Activated naive CD8-positive, alpha-beta T cell treated with anti-CD3 and anti-CD28 coated beads, Interleukin-2, amount 50 U/mL, for 24 hours (primary cell): ENCODE data around the gene TBC1D5.

Experiments used
- ATAC-seq: fragments of 150-1000 bp; cut with Tn5 transposase; one replicate; pipeline ENCODE4 v1.10.0; 2021
- DNase-seq: peaks from one replicate; pipeline ENCODE4 v3.0.0; 2021
- H3K27ac Mint-ChIP-seq: one replicate; pipeline ENCODE4 v1.8.0; 2021; ENCODE audit warnings: mild to moderate bottlenecking, mixed read lengths
- H3K27me3 Mint-ChIP-seq: one replicate; pipeline ENCODE4 v1.8.0; 2021; ENCODE audit warnings: mixed read lengths
- H3K36me3 Mint-ChIP-seq: one replicate; pipeline ENCODE4 v1.8.0; 2021; ENCODE audit warnings: low read depth, mixed read lengths
- H3K4me1 Mint-ChIP-seq: one replicate; pipeline ENCODE4 v1.8.0; 2021; ENCODE audit warnings: mixed read lengths
- H3K4me3 Mint-ChIP-seq: one replicate; pipeline ENCODE4 v1.8.0; 2021; ENCODE audit warnings: mild to moderate bottlenecking, moderate library complexity, mixed read lengths
- H3K9me3 Mint-ChIP-seq: one replicate; pipeline ENCODE4 v1.8.0; 2021; ENCODE audit warnings: mixed read lengths

Gene TBC1D5

DNA sequence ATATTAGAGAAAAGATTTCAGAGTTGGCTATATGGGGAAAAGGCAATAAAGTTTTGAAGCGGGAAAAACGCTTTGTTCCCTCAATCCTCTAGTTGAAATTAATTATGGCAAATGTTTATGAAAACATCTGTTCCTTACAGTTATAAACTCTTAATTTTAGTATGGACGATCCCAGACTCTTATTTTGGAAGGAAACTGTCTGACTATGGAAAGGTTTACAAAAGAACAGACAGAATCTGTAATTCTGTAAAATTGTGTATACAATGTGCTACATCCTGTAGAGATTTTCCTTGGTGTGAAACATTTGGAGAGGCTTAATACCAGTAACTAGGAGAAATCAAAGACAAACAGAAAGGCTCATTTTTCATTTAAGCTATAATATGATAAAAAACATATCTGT, 311.8 kb downstream of the TBC1D5 start:
- Mint-ChIP-seq H3K4me1 (no peaks in the 10 kb centered on the region), H3K27me3 (no peaks in the 10 kb centered on the region), H3K27ac (no peak overlapping the region), H3K9me3 (no peaks in the 10 kb centered on the region), H3K36me3 (peaks cover 5% of the 10 kb centered on the region), H3K4me3 (no peak overlapping the region)
- no peak for DNase-seq
- no peak for ATAC-seq

DNA sequence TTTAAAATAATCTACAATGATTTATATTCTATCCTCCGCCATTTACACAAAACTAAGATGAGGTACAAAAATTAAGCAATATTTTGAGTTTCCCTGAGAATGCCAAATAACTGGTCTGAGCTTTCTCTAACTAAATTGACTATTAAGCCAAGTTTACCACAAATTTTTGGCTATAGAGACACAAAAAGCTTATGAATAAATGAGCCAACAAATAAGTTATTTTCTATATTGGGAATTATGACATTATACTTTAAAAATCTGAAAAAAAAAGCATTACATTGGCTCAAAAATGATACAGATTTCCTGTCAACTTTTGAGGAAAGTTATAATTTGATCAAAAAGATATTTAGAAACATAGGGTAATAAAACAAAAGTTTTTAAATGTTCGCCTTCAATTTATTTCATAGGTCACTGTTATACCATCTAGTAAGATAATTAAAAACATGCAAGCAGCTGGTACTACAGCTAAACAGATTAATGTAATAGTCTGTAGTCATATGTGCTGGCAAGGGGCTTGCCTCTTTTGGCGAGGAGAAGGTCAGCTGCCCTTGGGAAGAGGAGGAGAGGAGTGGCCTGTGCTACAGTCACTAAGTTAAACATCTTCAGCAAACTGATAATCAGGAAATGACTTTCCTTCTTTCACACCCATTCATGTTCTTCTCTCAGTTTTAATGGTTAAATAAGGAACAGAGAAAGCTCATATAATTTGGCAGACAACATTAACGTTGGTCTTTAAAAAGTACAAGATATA, 318.5 kb downstream of the TBC1D5 start:
- no peak for ATAC-seq
- Mint-ChIP-seq H3K36me3 (peaks cover 3% of the 10 kb centered on the region), H3K9me3 (no peaks in the 10 kb centered on the region), H3K4me1 (no peaks in the 10 kb centered on the region), H3K27ac (no peak overlapping the region), H3K4me3 (no peak overlapping the region), H3K27me3 (no peaks in the 10 kb centered on the region)
- no peak for DNase-seq

GRCh38 chr3:17422636-17423035, 319.8 kb downstream of the TBC1D5 start:
- H3K27me3 Mint-ChIP-seq, result no peaks in the 10 kb centered on the region
- no peaks in the 10 kb centered on the region for H3K4me1 Mint-ChIP-seq
- ATAC-seq (no peak), DNase-seq (no peak)
- no peaks in the 10 kb centered on the region for H3K9me3 Mint-ChIP-seq
- H3K36me3 Mint-ChIP-seq, result no peaks in the 10 kb centered on the region
- H3K27ac Mint-ChIP-seq, result no peak overlapping the region
- H3K4me3 Mint-ChIP-seq, result no peak overlapping the region

GRCh38 chr3:17420668-17421067, 321.8 kb downstream of the TBC1D5 start:
- H3K27ac Mint-ChIP-seq, result no peak overlapping the region
- H3K36me3 Mint-ChIP-seq, result no peaks in the 10 kb centered on the region
- H3K27me3 Mint-ChIP-seq, result no peaks in the 10 kb centered on the region
- ATAC-seq (no peak), DNase-seq (no peak)
- no peaks in the 10 kb centered on the region for H3K4me1 Mint-ChIP-seq
- no peaks in the 10 kb centered on the region for H3K9me3 Mint-ChIP-seq
- no peak overlapping the region for H3K4me3 Mint-ChIP-seq

DNA sequence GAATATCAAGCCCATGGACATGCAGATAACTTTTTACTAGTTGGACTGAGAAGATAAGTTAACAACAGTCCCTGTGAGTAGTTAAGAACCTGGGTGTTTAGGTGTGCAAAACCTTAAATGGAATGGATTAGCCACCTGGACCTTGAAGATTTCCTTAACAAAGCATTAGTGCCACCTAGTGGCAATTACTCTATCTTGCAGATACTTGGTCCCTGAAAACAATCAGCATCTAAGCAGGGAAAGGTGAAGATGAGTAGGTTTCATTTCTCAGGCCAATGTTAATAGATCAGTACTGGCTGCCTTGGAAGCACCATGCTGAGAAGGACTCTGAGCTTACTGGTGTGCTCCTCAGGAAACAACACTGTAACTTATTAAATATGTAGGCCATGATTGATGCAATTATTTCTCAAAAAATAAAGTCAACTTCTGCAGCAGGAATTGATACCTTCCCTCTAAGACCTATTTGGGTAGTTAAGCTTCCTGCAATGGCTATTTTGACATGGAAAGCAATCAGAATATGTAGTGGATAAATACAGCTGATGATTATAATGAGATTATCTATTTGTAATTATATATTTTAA, 329.4 kb downstream of the TBC1D5 start:
- ATAC-seq (peak; percentile 28), DNase-seq (no peak)
- H3K9me3 Mint-ChIP-seq, result no peaks in the 10 kb centered on the region
- H3K36me3 Mint-ChIP-seq, result no peaks in the 10 kb centered on the region
- H3K27ac Mint-ChIP-seq, result no peak overlapping the region
- no peak overlapping the region for H3K4me3 Mint-ChIP-seq
- H3K4me1 Mint-ChIP-seq, result no peaks in the 10 kb centered on the region
- H3K27me3 Mint-ChIP-seq, result no peaks in the 10 kb centered on the region

GRCh38 chr3:17411157-17411877, 331.1 kb downstream of the TBC1D5 start:
- Mint-ChIP-seq H3K9me3 (no peaks in the 10 kb centered on the region), H3K36me3 (no peaks in the 10 kb centered on the region), H3K27ac (no peak overlapping the region), H3K4me3 (no peak overlapping the region), H3K4me1 (no peaks in the 10 kb centered on the region), H3K27me3 (no peaks in the 10 kb centered on the region)
- no peak for DNase-seq
- no peak for ATAC-seq

DNA sequence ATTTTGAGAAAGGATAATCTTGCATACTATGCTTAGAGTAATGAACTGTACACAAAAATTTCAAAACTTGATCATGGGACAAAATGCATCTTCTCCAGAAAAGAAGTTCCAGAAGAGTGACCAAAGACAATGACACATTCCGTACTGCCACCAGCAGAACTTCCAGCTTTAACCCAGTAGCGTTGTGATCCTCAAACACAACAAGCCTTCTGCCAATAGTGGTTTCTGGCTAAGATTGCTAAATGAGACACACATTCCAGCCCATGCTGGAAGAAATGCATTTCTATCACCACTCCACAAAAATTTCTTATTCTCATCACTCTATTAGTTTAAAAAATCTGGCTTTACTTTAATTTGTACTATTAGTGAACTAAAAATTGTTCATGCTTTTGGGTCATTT, 334.9 kb downstream of the TBC1D5 start:
- Mint-ChIP-seq H3K36me3 (peaks cover 4% of the 10 kb centered on the region), H3K27me3 (no peaks in the 10 kb centered on the region), H3K9me3 (no peaks in the 10 kb centered on the region), H3K4me1 (no peaks in the 10 kb centered on the region), H3K4me3 (no peak overlapping the region), H3K27ac (no peak overlapping the region)
- ATAC-seq (no peak), DNase-seq (no peak)

DNA sequence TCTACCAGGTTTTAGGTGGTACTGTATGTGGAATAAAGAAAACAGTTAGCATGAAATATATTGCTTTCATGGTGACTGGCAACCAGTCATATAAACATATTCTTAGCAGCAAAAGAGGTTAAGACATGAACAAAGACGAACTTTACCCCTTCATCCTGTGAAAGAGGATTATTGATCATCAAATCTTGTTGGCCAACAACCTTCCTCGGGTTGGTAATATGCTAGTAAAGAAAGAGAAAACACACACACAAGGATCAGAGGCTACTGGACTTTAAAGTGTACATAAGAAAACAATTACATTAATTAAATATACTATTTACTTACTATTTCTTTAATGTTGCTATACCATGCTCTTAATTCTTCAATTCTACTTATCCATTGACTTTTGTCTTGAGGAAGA, 337.9 kb downstream of the TBC1D5 start:
- H3K9me3 Mint-ChIP-seq, result no peaks in the 10 kb centered on the region
- H3K27me3 Mint-ChIP-seq, result no peaks in the 10 kb centered on the region
- ATAC-seq (no peak), DNase-seq (no peak)
- no peaks in the 10 kb centered on the region for H3K4me1 Mint-ChIP-seq
- no peak overlapping the region for H3K27ac Mint-ChIP-seq
- H3K4me3 Mint-ChIP-seq, result no peak overlapping the region
- peaks cover 7% of the 10 kb centered on the region for H3K36me3 Mint-ChIP-seq

- ATAC-seq (no peak), DNase-seq (no peak)
- Mint-ChIP-seq H3K27ac (no peak overlapping the region), H3K9me3 (no peaks in the 10 kb centered on the region), H3K36me3 (peaks cover 11% of the 10 kb centered on the region), H3K4me3 (no peak overlapping the region), H3K4me1 (no peaks in the 10 kb centered on the region), H3K27me3 (no peaks in the 10 kb centered on the region)
Measured at GRCh38 chr3:17402442-17402841, 340.0 kb downstream of the TBC1D5 start.

DNA sequence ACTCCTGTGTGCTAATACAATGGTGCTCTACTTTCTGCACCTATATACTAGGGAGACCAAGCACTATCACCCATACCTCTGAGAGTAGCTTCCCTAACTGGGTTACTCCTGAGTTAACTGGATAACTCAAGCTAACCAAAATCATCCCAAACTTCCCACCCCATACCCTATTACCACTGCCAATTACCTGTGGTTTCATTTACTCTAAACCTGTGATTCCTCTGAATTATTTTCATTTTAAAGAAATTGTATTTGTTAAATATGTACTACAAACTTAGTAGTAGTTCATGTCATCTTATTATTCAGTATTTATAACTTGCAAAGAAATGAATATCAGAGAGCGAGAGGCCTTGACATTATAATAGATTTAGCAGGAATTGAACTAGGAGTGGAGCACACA, 340.5 kb downstream of the TBC1D5 start:
- H3K27ac Mint-ChIP-seq, result no peak overlapping the region
- H3K4me1 Mint-ChIP-seq, result no peaks in the 10 kb centered on the region
- no peak overlapping the region for H3K4me3 Mint-ChIP-seq
- H3K9me3 Mint-ChIP-seq, result no peaks in the 10 kb centered on the region
- DNase-seq (no peak), ATAC-seq (no peak)
- H3K27me3 Mint-ChIP-seq, result no peaks in the 10 kb centered on the region
- H3K36me3 Mint-ChIP-seq, result peaks cover 14% of the 10 kb centered on the region

DNA sequence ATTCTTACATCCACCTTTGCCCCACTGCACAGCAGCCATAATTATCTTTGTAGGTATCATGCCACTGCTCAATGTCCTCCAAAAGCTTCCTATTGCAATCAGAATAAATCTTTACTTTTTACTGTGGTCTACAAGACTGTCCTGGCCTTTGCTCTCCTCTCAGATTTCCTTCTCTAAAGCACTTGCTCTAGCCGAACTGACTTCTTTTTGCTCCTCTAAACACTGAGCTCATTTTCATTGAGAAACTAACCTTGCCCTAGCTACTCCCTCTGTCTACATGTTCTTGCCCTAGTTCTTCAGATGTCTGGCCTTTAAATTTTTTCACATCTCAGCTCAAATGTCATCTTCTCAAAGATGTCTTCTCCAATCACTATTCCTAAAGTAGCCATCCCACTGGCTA, 342.8 kb downstream of the TBC1D5 start:
- Mint-ChIP-seq H3K4me3 (no peak overlapping the region), H3K9me3 (no peaks in the 10 kb centered on the region), H3K36me3 (peaks cover 19% of the 10 kb centered on the region), H3K27me3 (no peaks in the 10 kb centered on the region), H3K27ac (no peak overlapping the region), H3K4me1 (peaks cover 3% of the 10 kb centered on the region)
- no peak for DNase-seq
- no peak for ATAC-seq

DNA sequence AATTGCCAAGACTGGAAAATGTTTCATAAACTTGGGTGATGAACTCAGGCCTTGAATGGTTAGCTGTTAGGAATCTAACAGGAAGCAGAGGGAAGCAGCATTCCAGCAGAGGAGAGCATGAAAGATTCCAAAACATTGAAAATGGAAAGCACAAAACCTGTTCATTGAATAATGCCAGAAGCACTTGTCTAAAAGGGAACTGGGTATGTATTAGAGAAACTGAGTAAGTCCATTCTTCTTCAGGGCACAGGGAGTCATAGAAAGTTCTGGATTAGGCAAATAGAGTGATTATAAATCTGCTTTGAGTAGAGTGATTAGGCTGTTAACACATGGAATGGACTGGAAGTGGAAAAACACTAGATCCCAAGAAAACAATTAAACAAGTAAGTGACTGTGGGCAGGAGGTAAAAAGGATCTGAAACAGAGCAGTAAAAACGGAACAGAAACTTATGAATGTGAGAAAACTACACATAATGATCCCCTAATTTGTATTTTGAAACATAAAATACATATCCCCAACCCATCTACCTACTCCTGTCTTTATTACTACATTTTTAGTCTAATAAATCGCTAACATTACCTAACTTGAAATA, 343.4 kb downstream of the TBC1D5 start:
- DNase-seq (no peak), ATAC-seq (no peak)
- no peaks in the 10 kb centered on the region for H3K27me3 Mint-ChIP-seq
- no peak overlapping the region for H3K27ac Mint-ChIP-seq
- H3K36me3 Mint-ChIP-seq, result peaks cover 17% of the 10 kb centered on the region
- no peaks in the 10 kb centered on the region for H3K9me3 Mint-ChIP-seq
- peaks cover 4% of the 10 kb centered on the region for H3K4me1 Mint-ChIP-seq
- no peak overlapping the region for H3K4me3 Mint-ChIP-seq

DNA sequence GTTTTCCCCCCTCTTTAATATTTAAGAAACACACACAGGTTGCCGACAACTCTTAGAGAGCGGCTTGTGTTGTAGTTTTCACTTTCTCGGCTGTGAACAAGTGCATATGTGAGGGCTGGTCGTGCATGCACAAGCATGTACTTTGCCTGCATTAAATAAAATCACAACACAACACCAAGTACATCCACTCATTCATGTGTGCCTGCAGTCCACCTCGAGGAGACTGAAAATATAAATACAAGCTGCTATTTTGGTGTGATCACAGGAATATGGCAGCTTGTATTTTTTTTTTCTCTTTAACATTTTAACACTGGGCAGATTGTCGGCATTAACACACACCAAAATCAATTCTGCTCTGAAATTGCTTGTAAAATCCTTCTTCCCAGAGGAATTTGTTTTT, 346.4 kb downstream of the TBC1D5 start:
- peaks cover 34% of the 10 kb centered on the region for H3K36me3 Mint-ChIP-seq
- H3K27me3 Mint-ChIP-seq, result no peaks in the 10 kb centered on the region
- H3K4me1 Mint-ChIP-seq, result peaks cover 4% of the 10 kb centered on the region
- no peak for ATAC-seq
- no peak for DNase-seq
- no peak overlapping the region for H3K27ac Mint-ChIP-seq
- H3K4me3 Mint-ChIP-seq, result no peak overlapping the region
- no peaks in the 10 kb centered on the region for H3K9me3 Mint-ChIP-seq

DNA sequence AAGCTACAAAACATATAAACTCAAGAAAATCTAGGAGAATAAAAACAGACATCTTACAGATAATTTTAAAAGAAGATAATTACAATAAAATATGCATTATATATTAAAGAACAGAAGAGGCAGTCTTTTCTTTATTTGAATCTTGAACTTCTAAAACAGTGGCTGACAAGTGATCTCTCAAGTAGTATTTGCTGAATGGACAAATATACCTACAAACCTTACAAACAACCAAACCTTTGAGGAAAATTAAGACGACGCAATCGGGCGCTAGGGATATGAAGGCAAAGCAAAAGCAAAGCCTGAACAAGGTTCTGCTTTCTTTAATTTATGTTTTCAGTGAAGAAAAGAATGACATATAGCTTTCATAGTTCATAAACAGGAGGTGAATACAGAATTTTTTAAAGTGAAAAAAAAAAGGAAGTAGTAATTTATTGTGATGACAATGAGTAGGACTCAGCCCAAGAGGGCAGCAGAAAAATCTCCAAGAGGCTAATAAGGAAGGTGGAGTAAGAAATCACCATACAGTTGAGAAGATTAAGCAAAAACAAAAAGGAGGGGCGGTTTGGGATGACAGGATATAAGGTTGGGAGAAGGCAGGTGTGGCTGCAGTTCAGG, 347.8 kb downstream of the TBC1D5 start:
- no peak for DNase-seq
- H3K9me3 Mint-ChIP-seq, result no peaks in the 10 kb centered on the region
- no peak overlapping the region for H3K4me3 Mint-ChIP-seq
- H3K4me1 Mint-ChIP-seq, result peaks cover 4% of the 10 kb centered on the region
- no peak overlapping the region for H3K27ac Mint-ChIP-seq
- peaks cover 39% of the 10 kb centered on the region for H3K36me3 Mint-ChIP-seq
- H3K27me3 Mint-ChIP-seq, result no peaks in the 10 kb centered on the region
- ATAC-seq, result no peak
